Skeletal muscle satellite cell (primary cell): ENCODE data around the gene DOCK4.

ENCODE experiments used
- H3K27me3 ChIP-seq: 2 replicates; pipeline ENCODE4 v1.7.0; 2013; ENCODE audit warnings: low read length; ENCODE audit not compliant: control insufficient read depth, insufficient read depth
- H3K36me3 ChIP-seq: 2 replicates; pipeline ENCODE4 v1.7.0; 2013; ENCODE audit warnings: mild to moderate bottlenecking, control low read depth, low read length; ENCODE audit not compliant: insufficient read depth
- H3K4me1 ChIP-seq: 2 replicates; pipeline ENCODE4 v1.7.0; 2013; ENCODE audit warnings: low read length; ENCODE audit not compliant: control insufficient read depth, insufficient read depth
- H3K4me2 ChIP-seq: 2 replicates; pipeline ENCODE4 v1.7.0; 2013; ENCODE audit warnings: mild to moderate bottlenecking, low read length
- H3K4me3 ChIP-seq: 2 replicates; pipeline ENCODE4 v1.7.0; 2013; ENCODE audit warnings: low read length
- H3K9ac ChIP-seq: 2 replicates; pipeline ENCODE4 v1.7.0; 2013; ENCODE audit warnings: mild to moderate bottlenecking, low read depth, low read length, moderate library complexity
- H3K9me3 ChIP-seq: replicated peaks from 2 replicates; pipeline ENCODE4 v1.7.0; 2013; ENCODE audit warnings: mild to moderate bottlenecking, control low read depth, low read length

DOCK4 gene

GRCh38 chr7:112080441-112080840, 125.8 kb downstream of the DOCK4 start:
- Histone ChIP-seq H3K4me1 (peaks cover 38% of the 10 kb centered on the region), H3K9me3 (no peaks in the 10 kb centered on the region), H3K4me3 (peak overlapping the region; percentile 37), H3K36me3 (no peaks in the 10 kb centered on the region), H3K27me3 (no peaks in the 10 kb centered on the region), H3K4me2 (peak overlapping the region; percentile 71), H3K9ac (peak overlapping the region; percentile 72)

GRCh38 chr7:112079673-112080072, 126.5 kb downstream of the DOCK4 start:
- H3K27me3 ChIP-seq, result no peaks in the 10 kb centered on the region
- no peak overlapping the region for H3K4me3 ChIP-seq
- H3K9ac ChIP-seq, result peak overlapping the region; percentile 63
- no peaks in the 10 kb centered on the region for H3K9me3 ChIP-seq
- peaks cover 30% of the 10 kb centered on the region for H3K4me1 ChIP-seq
- peak overlapping the region; percentile 58 for H3K4me2 ChIP-seq
- H3K36me3 ChIP-seq, result no peaks in the 10 kb centered on the region

GRCh38 chr7:112079122-112079521, 127.1 kb downstream of the DOCK4 start:
- peak overlapping the region; percentile 63 for H3K9ac ChIP-seq
- peaks cover 25% of the 10 kb centered on the region for H3K4me1 ChIP-seq
- H3K36me3 ChIP-seq, result no peaks in the 10 kb centered on the region
- H3K4me2 ChIP-seq, result no peak overlapping the region
- no peaks in the 10 kb centered on the region for H3K27me3 ChIP-seq
- H3K4me3 ChIP-seq, result no peak overlapping the region
- peaks cover 4% of the 10 kb centered on the region for H3K9me3 ChIP-seq

GRCh38 chr7:112076324-112076723, 129.9 kb downstream of the DOCK4 start:
- no peak overlapping the region for H3K9ac ChIP-seq
- H3K4me1 ChIP-seq, result peaks cover 18% of the 10 kb centered on the region
- H3K9me3 ChIP-seq, result peaks cover 4% of the 10 kb centered on the region
- no peak overlapping the region for H3K4me3 ChIP-seq
- H3K27me3 ChIP-seq, result no peaks in the 10 kb centered on the region
- no peaks in the 10 kb centered on the region for H3K36me3 ChIP-seq
- no peak overlapping the region for H3K4me2 ChIP-seq

- Histone ChIP-seq H3K36me3 (no peaks in the 10 kb centered on the region), H3K4me1 (peaks cover 10% of the 10 kb centered on the region)
Observed at GRCh38 chr7:112074464-112074863, 131.7 kb downstream of the DOCK4 start.

GRCh38 chr7:112073530-112073929, 132.7 kb downstream of the DOCK4 start:
- Histone ChIP-seq H3K4me1 (peaks cover 8% of the 10 kb centered on the region), H3K36me3 (no peaks in the 10 kb centered on the region), H3K9ac (no peak overlapping the region), H3K9me3 (peaks cover 4% of the 10 kb centered on the region), H3K27me3 (no peaks in the 10 kb centered on the region), H3K4me2 (no peak overlapping the region), H3K4me3 (no peak overlapping the region)

More at GRCh38 chr7:112074464-112074863, 131.7 kb downstream of the DOCK4 start:
- Histone ChIP-seq H3K9me3 (peaks cover 4% of the 10 kb centered on the region), H3K27me3 (no peaks in the 10 kb centered on the region), H3K4me2 (no peak overlapping the region), H3K9ac (no peak overlapping the region), H3K4me3 (no peak overlapping the region)

GRCh38 chr7:112072541-112073245, 133.5 kb downstream of the DOCK4 start:
- H3K36me3 ChIP-seq, result no peaks in the 10 kb centered on the region
- no peaks in the 10 kb centered on the region for H3K27me3 ChIP-seq
- H3K4me3 ChIP-seq, result no peak overlapping the region
- peaks cover 8% of the 10 kb centered on the region for H3K4me1 ChIP-seq
- H3K9me3 ChIP-seq, result peaks cover 4% of the 10 kb centered on the region
- no peak overlapping the region for H3K4me2 ChIP-seq
- no peak overlapping the region for H3K9ac ChIP-seq

GRCh38 chr7:112071856-112072255, 134.3 kb downstream of the DOCK4 start:
- H3K27me3 ChIP-seq, result no peaks in the 10 kb centered on the region
- peaks cover 4% of the 10 kb centered on the region for H3K9me3 ChIP-seq
- H3K4me2 ChIP-seq, result no peak overlapping the region
- peaks cover 8% of the 10 kb centered on the region for H3K4me1 ChIP-seq
- H3K9ac ChIP-seq, result no peak overlapping the region
- H3K4me3 ChIP-seq, result no peak overlapping the region
- H3K36me3 ChIP-seq, result no peaks in the 10 kb centered on the region

GRCh38 chr7:112070674-112071256, 135.4 kb downstream of the DOCK4 start:
- Histone ChIP-seq H3K27me3 (no peaks in the 10 kb centered on the region), H3K4me3 (no peak overlapping the region), H3K36me3 (no peaks in the 10 kb centered on the region), H3K9ac (no peak overlapping the region), H3K4me2 (no peak overlapping the region), H3K4me1 (peaks cover 8% of the 10 kb centered on the region), H3K9me3 (peaks cover 4% of the 10 kb centered on the region)

- H3K9me3 ChIP-seq, result peaks cover 4% of the 10 kb centered on the region
- no peak overlapping the region for H3K4me2 ChIP-seq
- no peaks in the 10 kb centered on the region for H3K36me3 ChIP-seq
- H3K27me3 ChIP-seq, result no peaks in the 10 kb centered on the region
- H3K4me3 ChIP-seq, result no peak overlapping the region
- H3K9ac ChIP-seq, result no peak overlapping the region
- peaks cover 8% of the 10 kb centered on the region for H3K4me1 ChIP-seq
Observed at GRCh38 chr7:112069879-112070321, 136.3 kb downstream of the DOCK4 start.

GRCh38 chr7:112068967-112069366, 137.2 kb downstream of the DOCK4 start:
- H3K27me3 ChIP-seq, result no peaks in the 10 kb centered on the region
- H3K4me2 ChIP-seq, result no peak overlapping the region
- H3K9me3 ChIP-seq, result no peaks in the 10 kb centered on the region
- peaks cover 8% of the 10 kb centered on the region for H3K4me1 ChIP-seq
- no peaks in the 10 kb centered on the region for H3K36me3 ChIP-seq
- H3K9ac ChIP-seq, result no peak overlapping the region
- H3K4me3 ChIP-seq, result no peak overlapping the region
